ENCODE measurements around the gene NRARP. TPM values are rescaled to one million over a fixed set of nuclear protein-coding genes. Genes with fewer than 3 reads are reported as not detected.

The NRARP gene
- total RNA-seq, 1 experiment from 2014 or later, result 22.2 TPM

DNA sequence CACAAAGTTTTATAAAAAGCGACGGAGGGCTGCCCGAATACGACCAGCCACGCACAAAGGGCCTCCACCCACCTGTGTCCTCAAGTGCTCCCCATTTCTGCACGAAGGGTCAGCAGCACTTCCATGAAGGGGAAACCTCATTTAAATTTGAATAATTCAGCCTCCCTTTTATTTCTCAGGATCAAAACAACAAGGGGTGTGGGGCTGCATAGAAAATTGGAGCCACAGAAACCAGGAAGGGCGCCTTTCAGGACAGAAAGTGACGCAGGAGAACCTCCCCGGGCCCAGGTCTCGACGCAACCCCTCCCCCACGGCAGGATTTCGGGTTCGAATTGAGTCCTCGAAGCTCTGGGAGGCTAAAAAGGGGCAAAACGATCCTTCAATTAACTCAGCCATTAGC lies 2.1 kb downstream of the NRARP start:
- TF ChIP-seq, protein P1, sequence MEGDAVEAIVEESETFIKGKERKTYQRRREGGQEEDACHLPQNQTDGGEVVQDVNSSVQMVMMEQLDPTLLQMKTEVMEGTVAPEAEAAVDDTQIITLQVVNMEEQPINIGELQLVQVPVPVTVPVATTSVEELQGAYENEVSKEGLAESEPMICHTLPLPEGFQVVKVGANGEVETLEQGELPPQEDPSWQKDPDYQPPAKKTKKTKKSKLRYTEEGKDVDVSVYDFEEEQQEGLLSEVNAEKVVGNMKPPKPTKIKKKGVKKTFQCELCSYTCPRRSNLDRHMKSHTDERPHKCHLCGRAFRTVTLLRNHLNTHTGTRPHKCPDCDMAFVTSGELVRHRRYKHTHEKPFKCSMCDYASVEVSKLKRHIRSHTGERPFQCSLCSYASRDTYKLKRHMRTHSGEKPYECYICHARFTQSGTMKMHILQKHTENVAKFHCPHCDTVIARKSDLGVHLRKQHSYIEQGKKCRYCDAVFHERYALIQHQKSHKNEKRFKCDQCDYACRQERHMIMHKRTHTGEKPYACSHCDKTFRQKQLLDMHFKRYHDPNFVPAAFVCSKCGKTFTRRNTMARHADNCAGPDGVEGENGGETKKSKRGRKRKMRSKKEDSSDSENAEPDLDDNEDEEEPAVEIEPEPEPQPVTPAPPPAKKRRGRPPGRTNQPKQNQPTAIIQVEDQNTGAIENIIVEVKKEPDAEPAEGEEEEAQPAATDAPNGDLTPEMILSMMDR (IDR thresholded peaks at IDR 0.05 in 2 of 3, conservative IDR thresholded peaks at IDR 0.05 in 1 of 3; ENCODE audit: borderline replicate concordance in 1 of 3, insufficient read depth in 1 of 3, low read depth in 2 of 3, low read length in 2 of 3), result no peak
- TF ChIP-seq EGR1 (IDR thresholded peaks at IDR 0.05; ENCODE audit: low read depth) (no peak), FOSL1 (IDR thresholded peaks at IDR 0.05; ENCODE audit: low read depth) (no peak), ZFX (IDR thresholded peaks at IDR 0.05) (no peak), ZNF274 (IDR thresholded peaks at IDR 0.05; ENCODE audit: low read depth, low read length) (no peak), POLR2AphosphoS5 (IDR thresholded peaks at IDR 0.05; ENCODE audit: low read depth, low read length) (no peak), ELF1 (IDR thresholded peaks at IDR 0.05; ENCODE audit: borderline replicate concordance, low read depth) (no peak), EZH2phosphoT487 (IDR thresholded peaks at IDR 0.05; ENCODE audit: borderline replicate concordance) (no peak), TCF7L2 (IDR thresholded peaks at IDR 0.05; ENCODE audit: borderline replicate concordance, extremely low read depth, insufficient read depth, insufficient read length) (no peak), POLR2A (IDR thresholded peaks at IDR 0.05; ENCODE audit: borderline replicate concordance, extremely low read depth, insufficient read depth, insufficient read length) (no peak), JUND (IDR thresholded peaks at IDR 0.05) (no peak), SIN3A (IDR thresholded peaks at IDR 0.05; ENCODE audit: low read depth) (no peak), SP1 (IDR thresholded peaks at IDR 0.05; ENCODE audit: low read depth) (no peak), RAD21 (IDR thresholded peaks at IDR 0.05; ENCODE audit: low read depth) (no peak), CEBPB (IDR thresholded peaks at IDR 0.05; ENCODE audit: low read depth) (no peak)
- TF ChIP-seq, protein P2, sequence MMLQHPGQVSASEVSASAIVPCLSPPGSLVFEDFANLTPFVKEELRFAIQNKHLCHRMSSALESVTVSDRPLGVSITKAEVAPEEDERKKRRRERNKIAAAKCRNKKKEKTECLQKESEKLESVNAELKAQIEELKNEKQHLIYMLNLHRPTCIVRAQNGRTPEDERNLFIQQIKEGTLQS (IDR thresholded peaks at IDR 0.05), result no peak
- TF ChIP-seq, protein P3, sequence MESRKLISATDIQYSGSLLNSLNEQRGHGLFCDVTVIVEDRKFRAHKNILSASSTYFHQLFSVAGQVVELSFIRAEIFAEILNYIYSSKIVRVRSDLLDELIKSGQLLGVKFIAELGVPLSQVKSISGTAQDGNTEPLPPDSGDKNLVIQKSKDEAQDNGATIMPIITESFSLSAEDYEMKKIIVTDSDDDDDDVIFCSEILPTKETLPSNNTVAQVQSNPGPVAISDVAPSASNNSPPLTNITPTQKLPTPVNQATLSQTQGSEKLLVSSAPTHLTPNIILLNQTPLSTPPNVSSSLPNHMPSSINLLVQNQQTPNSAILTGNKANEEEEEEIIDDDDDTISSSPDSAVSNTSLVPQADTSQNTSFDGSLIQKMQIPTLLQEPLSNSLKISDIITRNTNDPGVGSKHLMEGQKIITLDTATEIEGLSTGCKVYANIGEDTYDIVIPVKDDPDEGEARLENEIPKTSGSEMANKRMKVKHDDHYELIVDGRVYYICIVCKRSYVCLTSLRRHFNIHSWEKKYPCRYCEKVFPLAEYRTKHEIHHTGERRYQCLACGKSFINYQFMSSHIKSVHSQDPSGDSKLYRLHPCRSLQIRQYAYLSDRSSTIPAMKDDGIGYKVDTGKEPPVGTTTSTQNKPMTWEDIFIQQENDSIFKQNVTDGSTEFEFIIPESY (IDR thresholded peaks at IDR 0.05; ENCODE audit: extremely low read depth, insufficient replicate concordance, low read length), result no peak
- TF ChIP-seq, protein P4, sequence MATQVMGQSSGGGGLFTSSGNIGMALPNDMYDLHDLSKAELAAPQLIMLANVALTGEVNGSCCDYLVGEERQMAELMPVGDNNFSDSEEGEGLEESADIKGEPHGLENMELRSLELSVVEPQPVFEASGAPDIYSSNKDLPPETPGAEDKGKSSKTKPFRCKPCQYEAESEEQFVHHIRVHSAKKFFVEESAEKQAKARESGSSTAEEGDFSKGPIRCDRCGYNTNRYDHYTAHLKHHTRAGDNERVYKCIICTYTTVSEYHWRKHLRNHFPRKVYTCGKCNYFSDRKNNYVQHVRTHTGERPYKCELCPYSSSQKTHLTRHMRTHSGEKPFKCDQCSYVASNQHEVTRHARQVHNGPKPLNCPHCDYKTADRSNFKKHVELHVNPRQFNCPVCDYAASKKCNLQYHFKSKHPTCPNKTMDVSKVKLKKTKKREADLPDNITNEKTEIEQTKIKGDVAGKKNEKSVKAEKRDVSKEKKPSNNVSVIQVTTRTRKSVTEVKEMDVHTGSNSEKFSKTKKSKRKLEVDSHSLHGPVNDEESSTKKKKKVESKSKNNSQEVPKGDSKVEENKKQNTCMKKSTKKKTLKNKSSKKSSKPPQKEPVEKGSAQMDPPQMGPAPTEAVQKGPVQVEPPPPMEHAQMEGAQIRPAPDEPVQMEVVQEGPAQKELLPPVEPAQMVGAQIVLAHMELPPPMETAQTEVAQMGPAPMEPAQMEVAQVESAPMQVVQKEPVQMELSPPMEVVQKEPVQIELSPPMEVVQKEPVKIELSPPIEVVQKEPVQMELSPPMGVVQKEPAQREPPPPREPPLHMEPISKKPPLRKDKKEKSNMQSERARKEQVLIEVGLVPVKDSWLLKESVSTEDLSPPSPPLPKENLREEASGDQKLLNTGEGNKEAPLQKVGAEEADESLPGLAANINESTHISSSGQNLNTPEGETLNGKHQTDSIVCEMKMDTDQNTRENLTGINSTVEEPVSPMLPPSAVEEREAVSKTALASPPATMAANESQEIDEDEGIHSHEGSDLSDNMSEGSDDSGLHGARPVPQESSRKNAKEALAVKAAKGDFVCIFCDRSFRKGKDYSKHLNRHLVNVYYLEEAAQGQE (IDR thresholded peaks at IDR 0.05; ENCODE audit: low read depth), result no peak
- Histone ChIP-seq H3K9me3 (ENCODE audit: control insufficient read depth in 1 of 2, insufficient read depth in 1 of 2, low read depth in 1 of 2, low read length in 2 of 2) (no peaks in the 10 kb centered on the region), H3K27ac (ENCODE audit: low read depth, low read length) (no peak overlapping the region), H4K20me1 (ENCODE audit: insufficient read depth) (peaks cover 2% of the 10 kb centered on the region; the same call in 1 of the 2 replicates), H3K4me3 (replicated peaks in 1 of 2; ENCODE audit: low read depth in 1 of 2, low read length in 2 of 2) (no peak overlapping the region; a peak in 1 of 4 replicates), H3K9ac (ENCODE audit: low read length) (no peak overlapping the region), H3K36me3 (ENCODE audit: control insufficient read depth in 1 of 2, insufficient read depth in 2 of 2, low read length in 2 of 2) (no peaks in the 10 kb centered on the region), H3K4me1 (ENCODE audit: control insufficient read depth in 1 of 2, insufficient read depth in 2 of 2, low read length in 2 of 2) (peaks cover 32 to 67% of the 10 kb centered on the region in 2 experiments), H3K4me2 (ENCODE audit: low read length) (peak overlapping the region; percentile 97; the same call in 1 of the 2 replicates), H2AFZ (ENCODE audit: low read depth, low read length, poor library complexity, severe bottlenecking) (no peak overlapping the region), H3K79me2 (ENCODE audit: insufficient read depth, low read length) (peaks cover 17% of the 10 kb centered on the region), H3K9me2 (ENCODE audit: insufficient read depth) (no peaks in the 10 kb centered on the region), H3K27me3 (ENCODE audit: insufficient read depth, low read length) (no peaks in the 10 kb centered on the region)
- intact Hi-C loops (cut with micrococcal nuclease), result loop anchor here (2.0 kb wide), 1 partner anchor 107 kb away; no protein-coding TSS in a partner anchor
- TSS peak; percentile 92 for BruUV-seq (replicated peaks)
- POLR2A ChIA-PET, result no interaction called here
- DNase-seq (ENCODE audit: low read depth, low spot score) (no peak), ATAC-seq (no peak)
- RAD21 ChIA-PET (ENCODE audit: low non-redundant PET in 1 of 2, low total read pairs in 2 of 2, uncharacterized antibody in 2 of 2, unreplicated experiment in 2 of 2), result no interaction called here
- CTCF ChIA-PET, result no interaction called here
